Bone marrow (tissue), 2 donors: Measurements from ENCODE around the gene CYB5B.
A peak's percentile ranks its signal among the peaks of the same experiment; 100 is the strongest.

Source experiments
- DNase-seq, 2 donors: peaks; one replicate each; lab custom pipeline; 2025; lab: John Stamatoyannopoulos, UW

The CYB5B gene

DNA sequence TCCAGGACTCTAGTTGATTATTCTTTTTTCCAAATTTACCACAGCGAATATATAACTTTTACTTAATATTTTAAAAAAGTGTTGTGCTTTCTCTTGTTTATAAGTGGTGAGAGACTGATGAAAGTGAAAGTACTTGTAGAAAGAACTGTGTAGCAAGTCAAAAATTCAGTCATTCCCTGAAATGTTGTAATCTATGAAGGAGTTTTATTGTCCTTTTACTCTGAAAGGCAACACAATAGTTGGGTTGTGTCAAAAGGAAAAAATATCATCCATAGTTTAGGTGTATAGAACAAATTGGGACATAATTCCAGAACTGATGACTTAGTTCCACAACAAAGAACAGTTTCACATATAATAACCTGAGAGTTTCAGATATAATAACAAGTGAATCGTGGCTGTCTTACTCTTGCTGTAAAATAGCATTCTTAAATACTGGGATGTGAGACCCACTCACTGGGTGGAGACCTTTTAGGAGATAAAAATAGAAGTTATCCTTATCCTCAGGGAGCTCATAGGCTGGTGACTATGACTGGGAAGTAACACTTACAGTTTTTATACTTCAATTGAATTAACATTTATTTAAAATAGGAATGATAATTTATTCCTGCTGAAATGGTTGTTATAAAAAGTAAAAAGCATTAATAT, 20.6 kb downstream of the CYB5B start:
- DNase-seq, result peak in 1 of 2 donors; percentile 26

DNA sequence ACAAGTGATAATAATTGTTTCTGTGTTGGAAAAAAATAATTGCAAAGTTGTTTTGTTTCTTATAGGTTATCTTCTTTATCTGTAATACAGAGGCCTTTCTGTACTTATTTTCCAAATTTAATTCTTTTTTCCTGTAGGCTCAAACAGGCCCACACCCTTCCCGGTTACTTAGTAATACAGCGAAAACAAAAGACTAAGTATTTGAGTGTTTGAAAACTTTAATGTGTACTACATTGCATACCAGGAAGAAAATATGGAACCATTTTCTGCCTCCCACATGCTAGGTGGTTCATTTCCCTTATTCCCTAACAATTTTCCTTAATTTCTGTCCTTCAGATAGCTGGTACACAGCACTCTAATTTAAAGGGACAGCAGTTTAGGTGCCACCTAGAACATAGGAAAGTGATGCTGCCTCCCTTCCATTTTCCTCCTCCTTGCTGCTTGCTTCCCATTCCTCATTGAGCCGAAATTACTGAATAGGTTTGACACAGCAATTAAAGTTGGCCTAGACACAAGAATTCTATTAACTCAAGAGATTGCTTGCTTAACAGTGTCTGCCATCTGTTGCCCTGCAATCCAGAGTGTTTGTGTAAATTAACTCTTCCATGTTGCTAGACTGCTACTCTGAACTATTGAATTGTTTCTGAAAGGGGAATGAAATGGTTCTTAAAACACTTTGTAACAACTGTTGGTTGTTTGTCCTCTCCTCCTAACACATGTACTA, 24.2 kb downstream of the CYB5B start:
- DNase-seq, result no peak

DNA sequence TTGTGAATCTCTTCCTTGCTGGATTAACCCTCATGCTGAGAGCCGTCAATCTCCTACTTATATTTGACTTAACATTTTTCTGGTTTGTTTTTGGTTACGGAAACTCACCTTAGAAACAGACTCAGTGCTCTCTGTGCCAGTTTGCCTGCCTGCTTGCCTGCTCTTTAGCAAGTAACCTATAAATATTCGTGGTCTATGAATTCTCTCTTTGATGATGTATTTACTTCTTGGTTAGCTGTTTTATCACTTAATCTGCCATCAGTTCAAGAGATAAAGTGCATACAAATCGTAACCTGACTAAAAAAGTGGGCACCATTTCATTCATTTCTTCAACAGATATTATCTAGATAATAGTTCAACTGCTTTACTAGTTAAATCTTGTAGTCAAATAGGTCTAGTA, 26.7 kb downstream of the CYB5B start:
- no peak for DNase-seq

DNA sequence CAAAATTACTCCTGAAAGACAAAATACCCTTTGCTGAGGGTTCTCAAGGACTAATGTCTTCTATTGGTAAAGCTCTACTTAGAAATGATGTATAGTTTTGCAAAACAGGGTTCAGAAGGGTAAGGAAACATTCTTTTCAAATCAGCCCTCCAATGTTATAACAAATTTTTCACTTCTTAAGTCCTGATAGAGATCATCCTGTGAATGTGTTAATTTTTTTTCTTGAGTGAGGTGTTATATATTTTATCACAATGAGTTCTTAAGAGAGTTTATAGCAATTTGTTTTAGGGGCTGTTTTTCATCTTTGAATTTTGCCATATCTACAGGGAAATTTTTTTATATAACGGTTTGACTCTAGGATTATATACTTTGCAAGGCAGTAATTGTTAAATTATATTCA, 29.5 kb downstream of the CYB5B start:
- DNase-seq, result no peak

DNA sequence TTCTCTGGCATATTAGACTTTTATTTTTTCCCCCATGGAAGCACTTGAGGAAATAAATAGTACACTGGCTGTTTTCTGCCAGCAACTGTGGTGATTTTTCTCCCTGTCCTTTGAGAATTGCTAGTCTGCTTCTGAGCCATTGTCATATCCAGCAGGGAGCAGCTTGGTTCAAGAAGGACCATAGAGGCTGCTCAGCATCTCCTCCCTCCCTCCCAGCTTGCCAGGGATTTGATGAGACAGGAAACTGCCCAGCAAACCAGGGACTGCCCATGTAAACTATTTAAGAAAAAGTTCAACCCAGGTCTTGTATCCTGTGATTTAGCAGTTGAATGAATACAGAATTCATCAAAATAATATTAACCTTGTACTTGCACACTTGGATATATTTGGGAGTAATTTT, 39.5 kb downstream of the CYB5B start:
- no peak for DNase-seq

DNA sequence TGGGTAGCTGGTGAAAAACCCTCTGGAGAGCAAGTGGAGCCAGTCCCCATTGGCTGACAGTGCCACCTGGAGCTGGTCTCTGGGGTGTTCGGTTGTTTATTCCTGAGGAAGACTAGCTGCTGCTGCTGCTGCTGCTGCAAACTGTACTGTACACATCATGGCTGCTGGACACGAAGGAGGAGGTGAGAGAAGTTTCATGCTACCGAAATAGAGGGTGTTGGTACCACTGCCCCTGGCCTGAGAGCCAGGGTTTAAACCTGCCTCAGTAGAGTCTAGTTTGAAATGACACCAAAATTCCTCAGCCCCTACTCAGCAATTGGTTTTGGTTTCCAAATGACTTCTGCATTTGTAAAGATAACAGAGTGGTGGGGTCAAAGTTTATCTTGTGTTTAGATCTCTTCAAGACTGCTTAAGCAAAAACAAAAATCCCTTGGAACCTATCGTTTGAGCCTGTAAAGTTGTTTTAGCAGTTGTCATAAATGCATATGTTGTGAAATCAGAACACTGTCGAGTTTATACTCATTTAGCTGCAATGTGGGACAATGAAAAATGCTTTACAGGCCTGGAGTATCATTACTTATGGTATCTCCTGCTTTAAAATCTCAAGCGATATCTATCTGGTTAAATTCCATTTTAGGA, 40.8 kb downstream of the CYB5B start:
- no peak for DNase-seq

DNA sequence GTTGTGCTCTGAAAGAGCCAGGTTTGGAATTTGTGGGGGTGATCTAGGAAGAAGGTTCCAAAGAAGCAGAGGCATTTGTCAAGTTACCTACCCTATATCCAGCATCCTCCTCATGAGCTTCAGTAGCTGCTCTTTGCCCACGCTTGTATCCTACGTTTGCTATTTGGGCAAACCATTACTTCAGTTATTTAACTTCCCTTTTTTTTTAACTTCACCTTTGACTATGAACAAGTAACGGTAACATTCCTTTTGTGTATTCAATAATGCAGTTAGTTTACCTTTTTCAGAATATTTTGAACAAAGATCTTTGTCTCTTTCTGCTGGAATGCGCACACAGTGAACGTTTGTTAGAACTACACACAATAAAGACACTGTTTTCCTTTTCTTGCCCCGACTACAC, 41.5 kb downstream of the CYB5B start:
- no peak for DNase-seq

DNA sequence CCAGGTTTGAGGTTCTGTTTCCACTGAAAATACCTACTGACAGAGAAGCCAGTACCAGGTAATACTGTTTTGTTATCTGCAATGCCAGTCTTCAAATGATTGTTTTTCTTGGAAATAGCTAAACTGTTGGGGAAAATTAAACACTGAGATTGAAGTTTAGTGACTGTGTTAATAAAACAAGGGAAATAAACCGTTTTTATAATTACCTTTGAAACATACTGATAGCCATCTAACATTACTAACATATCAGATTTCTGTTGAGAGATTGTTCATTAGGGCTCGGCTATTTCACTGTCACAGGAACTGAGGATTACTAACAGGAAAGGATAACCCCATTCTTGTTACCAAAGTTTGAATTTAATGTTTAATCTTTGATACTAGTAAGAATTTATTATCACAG, 42.1 kb downstream of the CYB5B start:
- DNase-seq, result no peak

DNA sequence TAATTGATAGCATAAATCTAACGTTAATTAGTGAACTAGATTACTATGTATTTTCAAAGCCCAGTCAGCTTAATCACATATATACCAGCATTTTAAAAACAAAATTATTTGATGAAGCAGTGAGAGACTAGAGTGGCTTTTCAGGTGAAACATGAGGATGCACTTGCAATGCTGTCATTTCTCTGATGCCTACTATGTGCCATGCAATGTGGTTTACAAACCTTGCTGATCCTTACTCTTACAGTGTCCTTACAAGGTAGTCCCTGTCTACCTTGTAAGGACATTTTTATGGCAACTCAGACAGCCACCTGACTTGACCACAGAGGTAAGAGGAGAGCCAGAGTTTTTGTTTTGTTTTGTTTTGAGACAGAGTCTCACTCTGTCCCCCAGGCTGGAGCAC, 42.7 kb downstream of the CYB5B start:
- no peak for DNase-seq

DNA sequence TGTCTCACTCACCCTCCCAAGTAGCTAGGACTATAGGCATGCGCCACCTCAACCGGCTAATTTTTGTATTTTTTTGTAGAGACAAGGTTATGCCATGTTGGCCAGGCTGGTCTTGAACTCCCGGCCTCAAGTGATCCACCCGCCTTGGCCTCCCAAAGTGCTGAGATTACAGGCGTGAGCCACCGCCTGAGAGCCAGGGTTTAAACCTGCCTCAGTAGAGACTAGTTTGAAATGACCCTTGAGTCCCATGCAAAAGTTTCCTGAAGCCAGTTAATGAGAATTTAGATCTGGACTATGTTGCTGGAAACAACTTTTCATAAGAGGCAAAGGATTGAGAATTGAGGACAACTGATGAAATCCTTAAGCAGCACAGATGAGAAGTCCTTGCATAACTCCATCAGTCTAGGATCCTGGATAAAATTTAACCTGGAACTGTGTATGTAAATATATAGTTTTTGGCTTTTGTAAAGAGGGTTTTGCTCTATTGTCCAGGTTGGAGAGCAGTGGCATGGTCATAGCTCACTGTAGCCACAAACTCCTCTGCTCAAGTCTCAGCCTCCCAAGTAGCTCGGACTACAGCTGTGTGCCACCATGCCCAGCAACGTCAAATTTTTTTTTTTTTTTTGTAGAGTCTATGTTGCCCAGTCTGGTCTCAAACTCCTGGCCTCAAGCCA, 43.2 kb downstream of the CYB5B start:
- DNase-seq, result no peak

DNA sequence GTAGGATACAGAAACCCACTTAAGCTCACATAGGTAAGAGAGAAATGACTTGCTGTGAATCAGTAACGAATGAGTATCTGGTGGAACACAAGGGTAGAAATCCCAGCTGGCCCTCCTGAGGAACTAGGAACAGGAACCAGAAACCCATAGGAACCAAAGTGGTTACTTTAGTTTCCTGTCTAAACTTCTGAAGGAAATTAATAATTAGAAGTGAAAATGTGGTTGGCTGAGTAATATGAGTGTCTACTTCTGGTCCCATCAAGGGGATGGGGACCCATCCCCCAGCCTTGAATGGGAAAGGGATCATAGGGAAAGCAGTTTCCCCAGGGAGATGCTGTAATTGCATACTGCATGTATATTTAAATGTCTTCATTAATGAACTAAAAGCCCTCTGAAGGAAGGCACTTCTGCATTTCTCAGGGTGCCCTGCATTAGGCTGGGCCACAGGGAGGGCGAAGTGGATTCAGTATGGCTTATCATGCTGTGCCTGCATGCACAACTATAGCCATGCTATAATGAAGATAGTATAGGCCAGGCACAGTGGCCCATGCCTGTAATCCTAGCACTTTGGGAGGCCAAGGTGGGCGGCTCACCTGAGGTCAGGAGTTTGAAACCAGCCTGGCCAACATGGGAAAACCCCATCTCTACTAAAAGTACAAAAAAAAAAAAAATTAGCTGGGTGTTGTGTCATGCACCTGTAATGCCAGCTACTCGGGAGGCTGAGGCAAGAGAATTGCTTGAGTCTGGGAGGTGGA, 45.6 kb downstream of the CYB5B start:
- peak; percentile 10 to 69 for DNase-seq

DNA sequence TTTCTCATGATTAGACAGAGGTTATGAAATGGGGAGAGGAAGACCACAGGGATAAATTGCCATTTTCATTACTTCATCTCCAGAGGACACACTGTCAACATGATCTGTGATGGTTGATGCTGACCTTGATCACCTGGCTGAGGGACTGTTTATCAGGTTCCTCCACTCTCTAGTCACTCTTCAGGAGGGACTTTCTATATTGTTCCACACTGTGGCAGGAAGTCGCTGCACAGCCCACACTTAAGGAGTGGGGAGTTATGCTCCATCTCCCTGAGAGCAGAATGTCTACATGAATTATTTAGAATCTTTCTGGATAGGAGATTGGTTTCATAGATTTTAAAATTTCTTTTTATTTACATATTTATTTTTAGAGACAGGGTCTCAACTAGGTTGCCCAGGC, 46.7 kb downstream of the CYB5B start:
- DNase-seq, result no peak

DNA sequence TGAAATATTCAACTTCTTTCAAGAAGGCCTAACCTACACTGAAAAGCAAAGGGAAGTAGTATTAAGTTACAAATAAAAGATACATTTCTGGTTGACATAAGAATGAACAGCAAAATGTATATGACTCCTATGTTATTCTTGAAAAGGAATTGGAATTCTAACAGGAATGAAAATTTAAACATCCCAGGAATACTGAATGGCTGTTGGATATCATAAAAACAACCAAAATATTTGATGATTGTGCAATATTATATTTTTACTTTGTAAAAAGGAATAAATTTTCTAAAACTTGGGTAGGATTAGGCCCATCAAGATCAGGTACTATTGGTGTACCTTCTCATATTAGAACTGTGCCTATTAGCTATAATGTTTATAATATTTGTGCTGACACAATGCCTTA, 50.0 kb downstream of the CYB5B start:
- no peak for DNase-seq

DNA sequence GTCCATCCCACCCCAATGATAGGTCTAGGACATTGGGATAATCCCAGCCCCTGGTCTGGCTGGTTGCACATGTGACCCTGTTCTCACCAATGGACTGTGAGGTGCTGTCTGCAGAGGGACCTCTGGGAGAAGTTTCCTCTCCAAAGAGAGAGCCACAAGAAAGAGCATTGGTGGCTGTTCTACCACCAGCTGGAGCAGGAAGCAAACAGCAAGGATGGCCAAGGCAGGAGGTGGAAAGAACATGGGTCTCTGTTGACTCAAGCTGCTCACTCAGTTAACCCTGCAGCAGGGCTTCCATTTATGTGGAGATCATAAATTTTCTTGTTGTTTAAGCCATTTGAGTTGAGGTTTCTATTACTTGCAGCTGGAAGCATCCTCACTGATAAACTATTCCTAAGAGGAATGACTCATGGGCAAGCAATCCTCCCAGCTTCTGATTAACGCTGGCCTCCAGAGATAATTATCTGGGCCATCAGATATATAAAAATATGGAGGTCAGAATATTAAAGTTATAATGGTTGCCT, 52.6 kb downstream of the CYB5B start:
- no peak for DNase-seq

DNA sequence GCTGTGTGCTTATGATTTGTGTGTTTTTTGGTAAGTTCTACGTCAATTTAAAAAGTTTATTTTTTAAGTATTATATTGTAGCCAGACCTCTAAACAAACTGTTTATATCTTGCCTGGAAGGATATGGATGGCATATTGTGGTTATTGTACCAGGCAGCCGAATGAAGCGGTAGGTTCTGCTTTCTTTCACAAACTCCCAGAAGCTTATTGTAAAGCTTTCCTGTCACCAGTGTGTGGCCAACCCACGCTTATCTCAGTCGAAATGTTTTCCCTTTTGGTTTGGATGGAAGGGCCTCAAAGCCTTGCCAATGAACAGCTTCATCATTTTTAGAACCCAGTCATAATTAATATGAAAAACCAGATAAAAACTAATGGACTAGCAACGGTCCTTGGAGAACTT, 53.1 kb downstream of the CYB5B start:
- peak in 1 of 2 donors; percentile 46 for DNase-seq

DNA sequence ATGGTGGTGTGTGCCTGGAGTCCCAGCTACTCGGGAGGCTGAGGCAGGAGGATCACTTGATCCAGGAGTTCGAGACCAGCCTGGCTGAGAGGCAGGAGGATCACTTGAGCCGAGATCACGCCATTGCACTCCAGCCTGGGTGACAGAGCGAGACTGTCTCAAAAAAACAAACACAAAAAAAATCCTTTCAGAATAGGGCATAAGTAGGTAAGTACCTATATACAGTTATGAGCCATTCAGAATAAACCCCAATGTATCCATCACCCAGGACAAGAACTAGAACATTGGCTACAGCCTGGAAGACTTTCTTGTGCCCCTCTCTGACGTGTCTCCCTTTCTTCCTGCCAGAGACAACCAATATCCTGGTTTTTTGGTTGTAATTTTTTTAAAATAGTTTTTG, 54.3 kb downstream of the CYB5B start:
- DNase-seq, result no peak

DNA sequence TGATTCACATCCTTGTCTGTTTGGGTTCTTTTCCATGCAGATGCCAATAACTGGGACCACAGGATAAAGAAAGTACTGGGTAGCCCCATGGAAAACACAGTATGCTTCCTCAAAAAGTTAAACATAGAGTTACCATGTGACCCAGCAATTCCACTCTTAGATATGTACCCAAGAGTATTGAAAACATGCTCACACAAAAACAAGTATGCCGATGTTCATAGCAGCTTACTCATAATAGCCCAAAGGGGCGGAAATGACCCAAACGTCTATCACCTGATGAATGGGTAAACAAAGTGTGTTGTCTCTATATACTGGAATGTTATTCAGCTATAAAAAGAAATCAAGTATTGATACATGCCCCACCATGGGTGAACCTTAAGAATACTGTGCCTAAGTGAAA, 55.4 kb downstream of the CYB5B start:
- no peak for DNase-seq

DNA sequence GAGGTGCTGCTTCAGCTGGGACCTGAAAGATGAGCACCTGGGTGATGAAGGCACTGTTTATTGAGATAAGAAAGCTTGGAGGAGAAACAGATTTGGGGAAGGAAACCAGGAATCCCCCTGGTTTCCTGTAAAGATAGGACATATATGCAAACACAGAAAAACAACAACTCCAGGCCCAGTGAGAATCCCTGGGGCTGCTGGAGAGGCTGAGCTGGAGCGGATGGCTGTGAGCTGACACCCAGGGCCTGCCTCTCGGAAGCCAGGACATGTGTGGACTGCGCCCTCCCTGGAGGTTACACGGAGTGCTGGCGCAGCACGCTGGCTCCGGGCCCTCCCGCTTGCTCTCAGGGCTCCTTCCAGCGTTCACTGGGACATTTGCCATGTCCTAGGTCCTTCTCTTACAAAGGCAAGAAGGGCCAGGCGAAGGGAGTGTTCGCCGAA, 57.5 kb downstream of the CYB5B start:
- DNase-seq, result no peak

DNA sequence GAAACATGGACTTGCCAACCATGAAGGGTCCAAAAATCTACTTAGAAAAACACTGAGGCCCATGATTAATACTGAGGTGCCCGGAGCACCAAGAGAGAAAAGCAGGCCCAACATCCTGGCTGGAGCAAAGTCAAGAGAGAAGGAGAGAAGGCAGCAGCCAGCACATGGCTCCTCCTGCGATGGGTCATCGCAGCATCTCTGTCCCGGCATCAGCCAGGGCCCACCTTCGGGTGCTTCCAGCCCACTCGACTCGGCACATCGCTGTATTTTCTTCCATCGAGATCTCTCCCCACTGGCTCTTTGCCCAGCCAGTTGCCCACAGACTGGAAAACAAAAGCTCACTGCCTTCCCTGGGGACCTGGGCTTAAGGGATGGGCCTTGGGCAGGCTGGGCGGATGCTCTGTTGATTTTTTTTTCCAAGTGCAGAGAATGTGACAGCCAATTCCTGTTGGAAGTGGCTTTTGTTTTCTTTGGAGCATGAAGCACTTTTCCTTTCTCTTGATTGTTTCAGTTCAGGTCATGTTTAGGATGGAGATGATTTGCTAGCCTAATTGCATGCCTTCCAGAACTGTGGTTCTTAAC, 58.1 kb downstream of the CYB5B start:
- DNase-seq, result no peak

DNA sequence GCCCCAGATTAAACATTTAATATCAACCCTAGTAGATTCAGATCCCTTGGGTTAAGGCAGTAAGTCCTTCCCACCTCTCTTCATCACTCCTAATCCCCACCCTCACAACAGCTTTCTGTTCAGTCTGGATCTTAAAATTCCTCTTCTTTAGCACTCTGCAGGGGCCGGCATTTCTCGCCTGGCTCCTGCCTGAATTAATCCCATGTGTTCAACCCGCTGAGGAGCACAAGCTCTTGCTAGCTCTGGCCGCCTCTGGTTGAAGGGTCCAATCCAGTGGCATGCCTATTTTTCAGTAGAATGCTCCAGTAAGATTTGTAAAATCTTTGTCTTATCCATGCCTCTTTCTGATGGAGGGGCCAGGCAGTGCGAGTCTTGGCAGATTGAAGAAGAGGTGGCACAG, 59.2 kb downstream of the CYB5B start:
- no peak for DNase-seq

DNA sequence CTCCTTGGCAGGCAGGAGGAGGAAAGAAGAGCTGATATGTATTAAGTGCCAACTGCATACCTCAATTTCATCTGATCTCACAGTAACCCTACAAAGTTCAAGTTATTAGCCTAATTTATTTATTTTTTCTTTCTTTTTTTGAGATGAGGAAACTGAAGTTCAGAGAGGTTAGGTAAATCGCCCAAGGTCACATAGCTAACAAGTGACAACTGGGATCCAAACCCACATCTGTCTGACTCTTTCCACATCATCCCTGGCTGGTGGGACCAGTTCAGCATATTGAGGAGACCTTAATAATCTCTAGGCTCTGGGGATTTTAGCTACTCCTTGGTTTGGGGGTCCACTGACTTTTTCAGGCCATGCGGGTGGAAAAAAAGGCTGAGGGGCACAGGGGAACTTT, 60.9 kb downstream of the CYB5B start:
- DNase-seq, result no peak

DNA sequence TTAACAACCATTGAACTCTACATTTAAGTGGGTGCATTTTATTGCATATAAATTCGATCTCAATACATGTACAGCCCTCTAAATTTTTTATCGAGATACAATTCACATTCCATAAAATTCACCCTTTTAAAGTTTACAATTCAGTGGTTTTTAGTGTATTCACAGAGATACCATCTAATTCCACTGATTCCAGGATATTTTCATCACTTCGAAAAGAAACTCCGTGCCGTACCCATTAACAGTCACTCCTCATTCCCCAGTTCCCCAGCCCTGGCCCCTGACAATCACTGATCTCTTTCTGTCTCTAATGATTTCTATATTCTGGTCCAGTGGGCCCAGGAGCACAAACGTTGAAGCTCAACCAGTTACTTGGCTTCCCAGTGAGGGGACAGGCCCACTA, 61.4 kb downstream of the CYB5B start:
- no peak for DNase-seq
